Limb (tissue), 2 donors: Measurements from ENCODE around the gene APOL2.
"Not testable (repeated sequence)": the region's sequence is repeated elsewhere in the genome, so short reads cannot be mapped to it uniquely, and the experiment has no call there.

Experiments
- DNase-seq, 2 donors: peaks; one replicate each; pipeline ENCODE4 v3.0.0-alpha.2; 2016; ENCODE audit errors: extremely low spot score in 2 of 2

APOL2 gene

GRCh38 chr22:36239401-36240171 is at the start of gene APOL2:
TSS of gene APOL2 (minus strand) at chr22:36239527. CDS start at chr22:36233162, 6,365 bp downstream.
- peak; percentile 88 to 91 for DNase-seq

GRCh38 chr22:36288571-36289405 is 49.5 kb upstream of the APOL2 start:
- no peak for DNase-seq

GRCh38 chr22:36287881-36288515 is 48.7 kb upstream of the APOL2 start:
- DNase-seq: no peak

- peak; percentile 68 to 86 for DNase-seq
These were observed 47.0 kb upstream of the APOL2 start for GRCh38 chr22:36286096-36286957.

GRCh38 chr22:36285545-36285944 is 46.2 kb upstream of the APOL2 start:
- DNase-seq: no peak

- no peak for DNase-seq
These were observed 45.7 kb upstream of the APOL2 start for GRCh38 chr22:36285017-36285416.

- no peak for DNase-seq
These were observed 44.8 kb upstream of the APOL2 start for GRCh38 chr22:36284171-36284571.

- no peak for DNase-seq
These were observed 43.1 kb upstream of the APOL2 start for GRCh38 chr22:36282328-36282831.

GRCh38 chr22:36281781-36282327 is 42.5 kb upstream of the APOL2 start:
- no peak for DNase-seq

- DNase-seq: no peak
These were observed 41.1 kb upstream of the APOL2 start for GRCh38 chr22:36280379-36280778.

GRCh38 chr22:36279219-36279666 is 39.9 kb upstream of the APOL2 start:
- DNase-seq: no peak

GRCh38 chr22:36277482-36278291 is 38.4 kb upstream of the APOL2 start:
- peak; percentile 39 to 74 for DNase-seq

- DNase-seq: no peak
These were observed 35.2 kb upstream of the APOL2 start for GRCh38 chr22:36274531-36274930.

- DNase-seq: not testable (repeated sequence)
These were observed 32.6 kb upstream of the APOL2 start for GRCh38 chr22:36271951-36272350.

- not testable (repeated sequence) for DNase-seq
These were observed 31.9 kb upstream of the APOL2 start for GRCh38 chr22:36271231-36271630.

- no peak for DNase-seq
These were observed 28.7 kb upstream of the APOL2 start for GRCh38 chr22:36267896-36268485.

- DNase-seq: no peak
These were observed 27.7 kb upstream of the APOL2 start for GRCh38 chr22:36267058-36267457.

GRCh38 chr22:36263886-36264664 is 24.7 kb upstream of the APOL2 start:
- not testable (repeated sequence) for DNase-seq
